Inflammatory macrophage treated with lipopolysaccharide for 4 hours (primary cell): ENCODE data around the gene CHN1.

Experiments
- DNase-seq: peaks from one replicate; pipeline ENCODE4 v3.0.0-alpha.2; 2020

The CHN1 gene

GRCh38 chr2:175004980-175005732 lies at the start of gene CHN1:
CHN1 (minus strand) TSS chr2:175005381; CDS start chr2:175004912, 469 bp downstream.
- peak; percentile 29 for DNase-seq

GRCh38 chr2:175054340-175054739 lies 49.2 kb upstream of the CHN1 start:
- DNase-seq = no peak

DNA sequence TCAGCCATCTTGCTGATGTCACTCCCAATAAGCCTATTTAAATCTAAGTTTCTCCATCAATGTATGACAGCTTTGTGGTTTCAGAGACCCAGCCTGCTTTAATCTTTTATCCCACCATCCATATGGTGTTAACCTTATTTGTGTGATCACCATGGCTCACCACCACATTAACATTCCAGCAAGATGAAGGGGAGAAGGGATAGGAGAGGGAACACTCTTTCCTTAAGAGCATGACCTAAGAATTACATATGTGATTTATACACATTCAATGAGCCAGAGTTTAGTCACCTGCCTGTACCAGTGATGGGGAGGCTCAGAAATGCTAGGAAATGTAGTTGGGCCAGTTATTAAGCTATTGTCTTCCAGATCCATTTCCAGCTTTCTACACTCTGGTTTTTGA lies 44.5 kb upstream of the CHN1 start:
- DNase-seq = no peak

GRCh38 chr2:175048275-175048674 lies 43.1 kb upstream of the CHN1 start:
- peak; percentile 13 for DNase-seq

- no peak for DNase-seq
These were observed 34.3 kb upstream of the CHN1 start for GRCh38 chr2:175039490-175039889.

DNA sequence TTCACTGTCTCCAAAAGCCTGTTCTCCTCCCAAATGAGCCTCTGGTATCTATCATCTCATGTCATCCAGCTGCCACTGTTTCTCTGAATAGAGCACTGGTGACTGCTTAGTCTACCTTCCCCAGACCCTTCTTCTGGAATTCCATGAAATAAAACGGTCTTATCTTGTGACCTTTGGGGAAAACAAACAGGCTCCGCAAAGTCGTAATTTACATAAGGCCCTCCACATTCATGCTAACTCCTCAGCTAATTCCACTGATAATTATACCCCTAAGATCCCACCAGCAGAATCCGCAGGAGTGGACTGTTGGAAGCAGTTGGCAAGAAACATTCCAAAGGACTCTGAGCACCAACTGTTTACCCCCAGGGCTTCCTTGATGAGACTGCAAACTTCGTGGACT lies 33.9 kb upstream of the CHN1 start:
- DNase-seq = no peak

DNA sequence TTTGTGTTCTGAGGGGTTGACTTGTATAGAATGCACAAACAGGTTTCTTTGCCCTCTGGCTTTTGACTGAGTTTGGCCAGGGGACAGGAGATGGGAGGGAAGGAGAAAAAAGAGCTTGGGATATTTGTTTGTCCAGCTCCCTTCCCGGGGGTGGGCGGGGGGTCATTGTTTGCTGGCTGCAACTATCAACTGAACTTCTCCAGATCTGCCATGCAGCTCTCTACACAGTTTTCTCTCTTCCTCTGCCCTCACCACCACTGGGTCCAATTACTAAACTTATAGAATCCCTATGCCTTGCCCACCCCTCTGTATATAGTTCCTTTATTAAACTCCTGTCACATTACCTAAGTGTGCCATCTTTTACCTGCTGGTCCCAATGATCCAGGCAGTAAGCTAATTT lies 32.8 kb upstream of the CHN1 start:
- DNase-seq = no peak

DNA sequence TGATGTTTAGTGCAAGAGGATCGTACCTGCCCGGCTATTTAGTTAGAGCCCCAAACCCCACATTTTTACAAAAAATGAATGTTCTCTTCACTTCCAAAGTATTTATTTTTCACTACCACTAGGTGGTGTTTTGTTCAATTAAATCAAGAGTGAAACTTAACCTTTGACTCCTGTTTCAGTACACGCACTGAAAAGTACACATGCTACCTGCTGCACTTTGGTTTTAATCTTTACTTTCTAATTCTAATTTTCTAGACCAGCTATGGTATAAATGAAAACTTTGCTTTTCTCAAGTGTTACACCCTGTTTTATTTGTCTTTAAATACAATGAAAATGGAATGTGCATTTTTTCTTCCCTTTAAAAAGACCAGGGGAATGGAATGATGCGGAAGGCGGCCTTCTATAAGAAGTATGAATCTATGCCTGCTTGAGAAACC lies 31.4 kb upstream of the CHN1 start:
- peak; percentile 44 for DNase-seq

GRCh38 chr2:175035806-175036205 lies 30.6 kb upstream of the CHN1 start:
- no peak for DNase-seq

GRCh38 chr2:175034716-175035115 lies 29.5 kb upstream of the CHN1 start:
- peak; percentile 82 for DNase-seq

GRCh38 chr2:175030380-175031271 lies 25.4 kb upstream of the CHN1 start:
- peak; percentile 33 for DNase-seq

DNA sequence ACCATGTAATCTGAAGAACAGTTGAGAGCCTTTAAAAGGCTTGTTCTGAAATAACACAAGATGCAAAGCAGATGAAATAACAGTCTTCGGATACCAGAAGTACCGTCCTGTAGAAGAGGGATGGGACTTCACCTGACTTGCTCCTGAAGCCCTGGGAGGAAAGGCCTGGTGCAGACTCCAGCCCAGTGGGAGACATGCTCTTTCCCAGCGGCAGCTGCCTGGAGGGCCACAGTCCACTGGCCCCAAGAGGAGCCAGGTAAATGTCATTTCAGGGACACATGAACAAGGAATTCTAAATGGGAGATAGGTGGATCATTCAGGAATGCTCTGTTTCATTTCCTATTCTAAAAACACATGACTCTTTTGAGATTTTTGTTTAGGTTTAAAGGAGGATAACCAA lies 22.6 kb upstream of the CHN1 start:
- DNase-seq = no peak

DNA sequence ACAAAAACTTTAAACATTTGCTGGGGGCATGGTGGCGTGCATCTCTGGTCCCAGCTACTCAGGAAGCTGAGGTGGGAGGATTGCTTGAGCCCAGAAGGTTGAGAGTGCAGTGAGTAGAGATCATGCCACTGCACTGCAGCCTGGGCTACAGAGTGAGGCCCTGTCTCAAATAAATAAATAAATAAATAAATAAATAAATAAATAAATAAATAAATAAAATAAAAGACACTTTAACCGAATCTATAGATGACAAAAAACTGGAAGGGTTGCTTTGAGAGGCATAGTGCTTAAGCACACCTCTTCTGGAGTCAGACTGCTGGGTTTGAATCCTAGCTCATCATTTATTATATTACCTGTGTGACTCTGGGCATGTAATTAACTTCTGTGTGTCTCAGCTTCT lies 21.2 kb upstream of the CHN1 start:
- no peak for DNase-seq

- no peak for DNase-seq
These were observed 20.8 kb upstream of the CHN1 start for GRCh38 chr2:175025946-175026345.

DNA sequence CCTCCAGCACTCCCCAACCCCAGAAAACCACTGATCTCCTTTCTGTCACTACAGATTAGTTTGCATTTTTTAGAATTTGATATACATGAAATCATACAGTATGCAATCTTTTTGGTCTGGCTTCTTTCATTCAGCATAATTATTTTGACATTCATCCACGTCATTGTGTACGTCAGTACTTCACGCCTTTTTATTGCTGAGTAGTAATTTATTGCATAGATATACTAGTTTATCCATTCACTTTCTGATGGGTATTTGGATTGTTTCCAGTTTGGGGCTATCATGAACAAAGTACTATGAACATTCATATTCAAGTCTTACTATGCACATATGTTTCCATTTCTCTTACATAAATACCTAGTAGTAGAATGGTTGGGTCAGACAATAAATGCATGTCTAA lies 20.1 kb upstream of the CHN1 start:
- DNase-seq = no peak

DNA sequence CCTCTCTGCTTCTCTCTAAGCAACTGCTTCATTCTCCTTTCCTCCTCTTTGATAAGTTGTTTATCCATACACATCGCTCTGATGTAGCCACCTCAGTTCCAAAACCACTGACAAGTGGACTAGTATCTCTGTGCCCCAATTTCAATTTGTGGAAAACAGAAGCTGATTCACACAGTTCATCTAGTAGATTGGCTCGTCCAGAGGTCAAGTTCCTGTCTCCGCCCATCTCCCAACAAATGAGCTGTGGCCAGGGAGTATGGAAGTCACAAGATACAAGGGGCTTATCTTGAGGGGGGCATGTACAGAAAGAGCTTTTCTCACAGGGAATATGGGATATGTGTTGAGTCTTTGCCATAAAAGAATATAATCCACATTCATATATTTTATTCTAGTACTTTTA lies 17.7 kb upstream of the CHN1 start:
- no peak for DNase-seq

GRCh38 chr2:175019566-175020327 lies 14.6 kb upstream of the CHN1 start:
- DNase-seq = no peak

- no peak for DNase-seq
These were observed 12.6 kb upstream of the CHN1 start for GRCh38 chr2:175017618-175018414.

- no peak for DNase-seq
These were observed 10.2 kb upstream of the CHN1 start for GRCh38 chr2:175015340-175015739.

DNA sequence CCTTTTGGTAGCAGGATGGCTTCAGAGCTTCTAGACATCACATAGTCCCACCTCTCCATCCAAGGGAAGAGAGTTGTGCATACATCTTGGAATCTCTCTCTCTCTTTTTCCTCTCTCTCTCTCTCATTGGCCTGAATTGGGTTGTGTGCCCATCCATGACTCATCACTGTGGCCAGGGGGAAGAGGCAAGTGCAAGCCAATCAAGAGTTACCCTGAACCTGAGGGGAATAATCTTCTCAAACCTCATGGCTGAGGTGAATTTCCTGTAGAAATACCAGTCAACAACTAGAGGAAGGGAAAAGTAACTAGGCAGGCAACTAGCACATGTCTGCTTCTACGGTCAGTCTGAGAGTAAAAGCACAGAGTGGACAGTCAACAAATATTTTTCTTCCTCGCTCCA lies 7.3 kb upstream of the CHN1 start:
- DNase-seq = no peak

DNA sequence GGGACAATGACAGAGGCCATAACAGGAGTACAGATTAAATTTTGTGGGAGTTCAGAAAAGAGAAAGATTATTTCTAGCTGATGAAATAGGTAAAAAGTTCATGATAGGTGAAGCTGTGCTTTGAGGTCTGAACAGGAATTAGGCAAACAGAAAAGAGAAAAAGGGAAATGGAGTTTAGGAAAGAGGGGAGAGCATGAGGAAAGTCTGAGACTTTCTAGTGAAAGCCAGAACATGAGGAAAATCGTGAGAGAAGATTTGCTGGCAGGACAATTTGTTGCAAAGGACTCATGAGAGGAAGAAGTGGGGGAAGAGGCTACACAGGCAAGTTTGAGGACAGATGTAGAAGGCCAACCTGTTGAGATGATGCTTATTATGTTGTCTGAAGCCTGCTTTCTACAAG lies 6.3 kb upstream of the CHN1 start:
- no peak for DNase-seq

DNA sequence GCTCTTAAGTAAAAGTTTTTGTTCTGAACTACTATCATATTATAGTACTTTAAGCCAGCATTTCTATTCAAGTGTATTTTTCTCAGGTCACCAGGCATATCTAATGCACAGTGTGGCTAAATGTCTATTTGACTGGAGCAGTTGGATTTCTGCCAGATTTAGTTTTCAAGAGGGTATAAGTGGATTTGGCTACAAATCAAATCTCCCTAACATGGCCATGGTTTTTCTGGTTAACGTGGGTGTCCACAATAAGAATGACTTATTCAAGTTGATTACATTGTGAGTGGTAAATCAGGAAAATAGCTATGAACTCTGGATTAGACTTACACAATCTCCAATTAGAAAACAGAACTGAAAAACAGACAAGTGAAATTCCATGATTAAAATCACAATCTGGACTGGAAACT lies 5.7 kb upstream of the CHN1 start:
- DNase-seq = no peak
